Neural progenitor cell (in vitro differentiated cells): ENCODE results near the gene KISS1.
"Not testable (repeated sequence)": the region's sequence is repeated elsewhere in the genome, so short reads cannot be mapped to it uniquely, and the experiment has no call there.

Source experiments
- EZH2phosphoT487 ChIP-seq: fragments of 200-600 bp; sonication (generic); IDR thresholded peaks from 2 replicates; pipeline ENCODE4 v1.6.1; 2017; ENCODE audit warnings: antibody characterized with exemption
- TF ChIP-seq, protein P1 (sequence below): fragments of 200-600 bp; sonication (generic); IDR thresholded peaks from 2 replicates; pipeline ENCODE4 v1.5.1; 2017; ENCODE audit warnings: antibody characterized with exemption, mild to moderate bottlenecking

DNA sequence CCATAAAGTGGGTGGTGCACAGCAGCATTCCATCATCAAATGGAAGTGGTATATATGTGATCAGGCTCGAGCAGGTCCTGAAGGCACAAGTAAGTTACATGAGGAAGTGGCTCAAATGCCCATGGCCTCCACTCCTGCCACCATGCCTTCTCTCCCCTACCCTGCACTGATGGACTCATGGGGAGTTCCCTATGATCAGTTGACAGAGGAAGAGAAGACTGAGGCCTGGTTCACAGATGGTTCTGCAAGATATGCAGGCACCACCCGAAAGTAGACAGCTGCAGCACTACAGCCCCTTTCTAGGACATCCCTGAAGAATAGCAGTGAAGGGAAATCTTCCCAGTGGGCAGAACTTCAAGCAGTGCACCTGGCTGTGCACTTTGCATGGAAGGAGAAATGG is 42.2 kb upstream of the KISS1 start:
- TF ChIP-seq, protein P1, sequence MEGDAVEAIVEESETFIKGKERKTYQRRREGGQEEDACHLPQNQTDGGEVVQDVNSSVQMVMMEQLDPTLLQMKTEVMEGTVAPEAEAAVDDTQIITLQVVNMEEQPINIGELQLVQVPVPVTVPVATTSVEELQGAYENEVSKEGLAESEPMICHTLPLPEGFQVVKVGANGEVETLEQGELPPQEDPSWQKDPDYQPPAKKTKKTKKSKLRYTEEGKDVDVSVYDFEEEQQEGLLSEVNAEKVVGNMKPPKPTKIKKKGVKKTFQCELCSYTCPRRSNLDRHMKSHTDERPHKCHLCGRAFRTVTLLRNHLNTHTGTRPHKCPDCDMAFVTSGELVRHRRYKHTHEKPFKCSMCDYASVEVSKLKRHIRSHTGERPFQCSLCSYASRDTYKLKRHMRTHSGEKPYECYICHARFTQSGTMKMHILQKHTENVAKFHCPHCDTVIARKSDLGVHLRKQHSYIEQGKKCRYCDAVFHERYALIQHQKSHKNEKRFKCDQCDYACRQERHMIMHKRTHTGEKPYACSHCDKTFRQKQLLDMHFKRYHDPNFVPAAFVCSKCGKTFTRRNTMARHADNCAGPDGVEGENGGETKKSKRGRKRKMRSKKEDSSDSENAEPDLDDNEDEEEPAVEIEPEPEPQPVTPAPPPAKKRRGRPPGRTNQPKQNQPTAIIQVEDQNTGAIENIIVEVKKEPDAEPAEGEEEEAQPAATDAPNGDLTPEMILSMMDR, result not testable (repeated sequence)
- not testable (repeated sequence) for TF ChIP-seq EZH2phosphoT487
